GM19468 (cell line): ENCODE data around the gene FRRS1L.

Source experiments
- ATAC-seq: cut with Tn5 transposase; IDR thresholded peaks from one replicate; pipeline ENCODE4 v1.9.1; 2021; ENCODE audit warnings: mild to moderate bottlenecking, moderate library complexity, moderate number of reproducible peaks; ENCODE audit not compliant: unreplicated experiment; ENCODE audit errors: extremely low read depth

FRRS1L gene

DNA sequence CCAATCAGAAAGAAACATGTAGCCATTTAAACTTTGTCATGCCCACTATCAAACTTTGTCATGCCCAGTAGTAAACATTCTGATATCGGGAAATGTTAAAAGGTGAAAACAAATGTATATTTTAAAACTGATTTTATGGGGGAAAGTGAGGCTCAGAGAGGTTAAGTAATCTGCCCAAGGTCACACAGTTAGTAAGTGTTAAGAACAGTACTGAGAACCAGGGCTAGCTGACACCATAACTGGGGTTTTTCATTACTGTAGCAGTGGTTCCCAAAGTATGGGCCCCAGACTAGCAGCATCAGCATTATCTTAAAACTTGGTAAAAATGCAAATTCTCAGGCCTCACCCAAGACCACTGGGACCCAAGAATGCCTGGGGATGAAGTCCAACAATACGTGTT is 9.9 kb upstream of the FRRS1L start:
- no peak for ATAC-seq

- no peak for ATAC-seq
Observed at GRCh38 chr9:109176386-109176785, 9.3 kb upstream of the FRRS1L start.

GRCh38 chr9:109172935-109173334 is 5.9 kb upstream of the FRRS1L start:
- ATAC-seq: no peak

DNA sequence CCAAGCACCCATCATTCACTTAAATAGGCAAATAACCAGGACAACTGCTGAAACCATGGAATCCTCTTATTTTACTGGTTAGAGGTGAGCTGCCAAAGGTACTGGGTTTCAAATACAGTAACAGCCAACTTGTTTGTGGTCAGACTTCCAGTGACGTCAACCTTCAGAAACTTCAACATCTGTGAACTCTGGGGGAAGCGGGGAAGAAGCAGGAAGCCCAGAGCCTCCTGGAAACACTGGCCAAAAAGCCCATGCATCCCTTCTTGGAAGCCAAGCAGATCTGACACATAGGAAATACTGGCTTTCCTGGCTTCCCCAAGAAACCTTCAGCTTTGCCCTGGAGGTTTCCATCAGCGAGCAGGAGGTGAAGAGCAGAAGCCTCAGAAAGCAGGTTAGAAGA is 4.9 kb upstream of the FRRS1L start:
- ATAC-seq: no peak

DNA sequence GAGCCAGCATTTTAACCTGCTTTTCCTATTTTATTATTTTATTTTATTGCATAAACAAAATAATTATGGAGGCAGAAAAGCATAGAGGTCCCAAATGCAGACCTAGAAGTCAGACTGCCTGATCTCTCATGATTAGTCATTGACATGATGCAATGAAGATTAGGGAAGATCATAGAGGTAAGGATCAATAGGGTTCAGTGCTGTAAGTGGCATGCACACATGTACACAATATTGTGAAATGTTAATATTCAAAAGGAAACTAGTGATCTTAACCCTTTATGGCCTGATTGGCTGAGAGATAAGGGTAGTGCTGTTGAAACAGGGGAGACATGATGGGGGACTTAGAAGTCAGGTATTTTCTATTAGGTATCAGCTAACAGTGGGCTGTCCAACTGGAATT is 1.1 kb upstream of the FRRS1L start:
- ATAC-seq: no peak

GRCh38 chr9:109167716-109168115 is 667 bp upstream of the FRRS1L start:
- ATAC-seq: no peak

GRCh38 chr9:109166171-109166770 is 778 bp downstream of the FRRS1L start:
- no peak for ATAC-seq

GRCh38 chr9:109164042-109164441 is 3.0 kb downstream of the FRRS1L start:
- no peak for ATAC-seq

DNA sequence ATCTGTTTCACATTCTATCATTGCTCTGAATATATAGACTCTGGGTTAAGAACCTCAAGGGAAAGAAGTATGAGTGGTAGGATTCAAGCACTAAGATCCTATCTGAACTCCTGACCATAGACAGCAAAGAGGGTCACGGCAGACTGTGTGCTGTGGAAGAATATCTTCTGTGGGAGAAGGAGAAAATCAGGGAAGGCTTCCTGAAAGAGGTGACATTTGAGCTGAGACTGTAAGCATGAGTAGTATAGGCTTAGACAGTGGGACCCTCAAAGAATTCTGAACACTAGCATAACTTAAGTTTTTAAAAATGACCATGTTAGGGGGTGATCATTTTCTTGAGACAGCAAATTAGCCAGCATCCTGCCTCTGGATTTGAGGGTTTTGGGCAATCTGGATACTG is 3.9 kb downstream of the FRRS1L start:
- ATAC-seq: no peak

- ATAC-seq: no peak
Observed at GRCh38 chr9:109162677-109163076, 4.4 kb downstream of the FRRS1L start.

DNA sequence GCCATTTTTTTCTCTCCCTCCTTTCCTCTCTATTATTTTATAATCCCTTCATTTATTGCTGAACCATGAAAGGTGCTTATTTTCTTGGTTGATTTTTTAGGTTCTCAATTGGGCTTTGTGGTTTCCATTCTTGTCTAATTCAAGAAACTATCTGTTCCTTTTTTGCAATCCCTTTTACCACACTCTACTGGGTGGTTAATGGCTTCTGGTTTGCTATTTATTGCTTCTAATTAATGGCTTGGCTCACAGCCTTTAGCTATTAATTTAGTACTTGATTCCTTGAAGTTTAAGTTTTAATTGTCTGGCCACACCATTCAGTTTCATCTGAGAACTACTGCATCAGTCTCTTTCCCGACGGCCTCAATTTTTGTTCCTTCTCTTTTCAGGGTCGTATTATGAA is 5.6 kb downstream of the FRRS1L start:
- ATAC-seq: no peak

DNA sequence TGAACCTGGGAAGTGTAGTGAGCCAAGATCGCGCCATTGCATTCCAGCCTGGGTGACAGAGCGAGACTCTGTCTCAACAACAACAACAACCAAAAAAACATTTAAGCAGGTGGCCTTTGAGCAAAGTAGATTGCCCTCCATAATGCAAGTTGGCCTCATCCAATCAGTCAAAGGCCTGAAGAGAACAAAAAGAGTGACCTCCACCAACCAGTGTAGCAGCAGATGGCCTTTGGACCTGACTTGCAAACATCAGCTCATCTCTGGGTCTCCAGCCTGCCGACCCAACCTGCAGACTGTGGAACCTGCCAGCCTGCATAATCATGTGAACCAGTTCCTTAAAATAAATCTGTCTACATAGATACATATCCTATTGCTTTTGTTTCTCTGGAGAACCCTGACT is 7.5 kb downstream of the FRRS1L start:
- ATAC-seq: no peak

DNA sequence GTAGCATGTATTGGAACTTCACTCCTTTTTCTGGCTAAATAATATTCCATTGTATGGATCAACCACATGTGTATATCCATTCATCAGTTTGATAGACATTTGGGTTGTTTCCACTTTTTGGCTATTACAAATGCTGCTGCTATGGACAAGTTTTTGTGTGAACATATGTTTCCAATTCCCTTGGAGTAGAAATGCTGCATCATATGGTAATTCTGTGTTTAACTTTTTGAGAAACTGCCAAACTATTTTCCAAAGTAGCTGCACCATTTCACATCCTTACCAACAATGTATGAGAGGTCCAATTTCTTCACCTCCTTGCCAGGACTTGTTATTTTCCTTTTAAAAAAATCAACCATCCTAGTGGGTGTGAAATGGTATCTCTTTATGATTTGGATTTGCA is 8.4 kb downstream of the FRRS1L start:
- no peak for ATAC-seq

DNA sequence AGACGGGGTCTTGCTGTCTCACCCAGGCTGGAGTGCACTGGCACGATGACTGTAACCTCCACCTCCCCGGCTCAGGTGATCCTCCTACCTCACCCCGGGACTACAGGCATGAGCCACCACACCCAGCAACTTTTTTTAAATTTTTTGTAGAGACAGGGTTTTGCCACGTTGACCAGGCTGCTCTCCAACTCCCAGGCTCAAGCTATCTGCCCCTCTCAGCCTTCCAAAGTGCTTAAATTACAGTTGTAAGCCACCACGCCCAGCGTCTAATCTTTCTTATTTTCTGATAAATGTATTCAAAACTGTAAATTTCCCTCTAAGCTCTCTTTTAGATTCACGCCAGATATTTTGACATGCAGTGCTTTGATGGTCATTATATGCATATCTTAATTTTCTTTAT is 10.3 kb downstream of the FRRS1L start:
- ATAC-seq: no peak

DNA sequence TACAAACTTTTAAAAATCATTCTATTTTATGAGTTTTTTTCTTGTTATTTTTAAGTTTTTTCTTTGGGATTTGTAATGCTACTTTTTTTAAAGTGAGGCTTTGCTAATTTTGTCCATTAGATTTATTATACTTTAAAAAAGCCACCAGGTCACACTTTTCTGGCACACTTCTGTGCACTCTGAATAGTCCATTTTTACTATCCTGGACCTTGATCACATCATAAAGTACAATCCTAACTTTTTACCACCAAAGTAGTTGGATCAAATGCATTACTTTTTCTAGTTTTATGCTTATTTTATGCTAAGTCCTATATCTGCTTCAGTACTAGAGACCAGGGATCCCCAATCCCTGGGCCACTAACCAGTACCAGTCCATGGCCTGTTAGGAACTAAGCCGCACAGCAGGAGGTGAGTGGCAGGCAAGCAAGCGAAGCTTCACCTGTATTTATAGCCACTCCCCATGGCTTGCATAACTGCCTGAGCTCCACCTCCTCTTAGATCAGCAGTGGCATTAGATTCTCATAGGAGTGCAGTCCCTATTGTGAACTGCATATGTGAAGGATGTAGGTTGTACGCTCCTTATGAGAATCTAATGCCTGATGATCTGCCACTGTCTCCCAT is 16.0 kb downstream of the FRRS1L start:
- ATAC-seq: no peak

DNA sequence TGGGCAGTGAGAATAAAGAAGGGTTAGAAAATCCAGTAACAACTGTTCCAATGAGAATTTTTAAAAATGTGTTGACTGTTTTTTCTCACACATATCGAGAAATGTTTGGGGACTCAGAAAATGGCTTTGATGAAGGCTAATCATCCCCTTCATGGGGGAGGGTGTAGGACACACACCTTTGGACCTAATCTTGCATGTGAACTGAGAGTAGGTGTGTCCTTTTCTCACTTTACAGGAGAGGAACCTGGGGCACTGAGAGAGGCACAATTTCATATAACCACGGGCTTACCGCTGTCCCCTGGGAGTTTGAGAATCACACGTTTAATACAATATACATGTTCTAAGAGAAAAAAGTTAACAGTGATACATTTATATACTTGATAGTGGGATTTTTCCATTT is 17.3 kb downstream of the FRRS1L start:
- no peak for ATAC-seq

DNA sequence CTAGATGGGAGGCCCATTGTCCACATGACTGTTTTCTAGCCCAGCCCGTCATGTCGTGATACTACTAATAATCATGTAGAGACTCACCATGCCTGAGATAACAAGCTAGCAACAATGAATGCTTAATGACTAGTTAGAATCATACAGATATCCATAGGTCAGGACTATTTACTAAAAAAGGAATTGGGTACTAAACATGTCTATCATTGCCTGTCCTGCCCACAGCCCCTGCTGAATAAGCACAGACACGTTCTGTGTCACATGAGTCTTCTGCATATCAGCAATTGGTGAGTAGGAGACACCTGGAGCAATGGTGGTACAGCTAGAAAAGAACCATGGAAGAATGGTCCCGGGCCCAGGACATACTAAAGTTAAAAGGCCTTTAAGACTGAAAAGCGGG is 18.0 kb downstream of the FRRS1L start:
- ATAC-seq: no peak

GRCh38 chr9:109145051-109145450 is 22.0 kb downstream of the FRRS1L start:
- no peak for ATAC-seq

DNA sequence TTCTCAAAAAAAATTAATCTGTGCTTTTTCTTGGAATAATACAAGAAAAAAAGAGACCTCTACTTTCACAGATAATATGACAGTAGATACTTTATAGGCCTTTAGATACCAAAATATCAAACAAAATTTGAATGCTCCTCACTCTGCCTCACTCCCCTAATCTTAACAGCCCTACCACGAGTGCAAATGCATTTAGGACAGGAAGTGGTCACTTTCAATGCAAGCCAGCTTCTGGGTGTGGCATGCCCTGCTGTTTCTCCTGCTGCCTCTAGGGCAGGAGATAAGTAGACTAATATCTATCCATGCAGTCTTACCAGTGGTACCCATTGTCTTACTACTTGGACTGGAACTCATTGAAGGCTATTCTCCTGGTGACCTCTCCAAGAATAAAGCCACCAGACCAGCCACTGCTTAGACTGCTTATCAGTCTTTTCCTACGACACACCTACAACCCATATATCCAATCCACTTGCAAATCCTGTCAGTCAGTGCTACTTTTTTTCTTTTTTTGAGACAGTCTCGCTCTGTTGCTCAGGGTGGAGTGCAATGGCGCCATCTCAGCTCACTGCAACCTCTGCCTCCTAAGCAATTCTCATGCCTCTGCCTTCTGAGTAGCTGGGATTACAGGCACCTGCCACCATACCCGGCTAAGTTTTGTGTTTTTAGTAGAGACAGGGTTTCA is 23.0 kb downstream of the FRRS1L start:
- ATAC-seq: peak; percentile 99

GRCh38 chr9:109141375-109141774 is 25.7 kb downstream of the FRRS1L start:
- no peak for ATAC-seq

GRCh38 chr9:109139851-109140250 is 27.2 kb downstream of the FRRS1L start:
- ATAC-seq: no peak

DNA sequence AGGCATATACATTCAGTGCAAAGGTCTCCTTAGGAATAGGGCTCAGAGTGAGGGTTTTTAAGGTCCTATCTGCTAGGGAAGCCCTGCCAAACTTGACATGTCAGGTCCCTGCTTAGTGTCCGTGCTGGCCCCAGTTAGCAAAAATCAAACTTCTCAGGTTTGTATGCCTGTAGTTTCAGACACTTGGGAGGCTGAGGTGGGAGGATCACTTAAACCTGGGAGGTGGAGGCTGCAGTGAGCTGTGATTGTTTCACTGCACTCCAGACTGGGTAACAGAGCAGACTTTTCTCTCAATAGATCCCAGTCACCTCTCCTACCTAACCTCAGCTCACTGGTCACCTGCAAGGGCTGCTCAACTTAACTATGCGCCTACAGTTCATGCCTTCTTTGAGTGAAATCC is 28.6 kb downstream of the FRRS1L start:
- ATAC-seq: no peak
